B cell (primary cell): ENCODE measurements around the gene SLC16A12. TPM values are rescaled to one million over a fixed set of nuclear protein-coding genes. Genes with fewer than 3 reads are reported as not detected.

Source experiments
- ATAC-seq: fragments of 200-7000 bp; cut with Tn5 transposase; one replicate; pipeline ENCODE4 v1.10.0; 2021; ENCODE audit warnings: low read depth, mild to moderate bottlenecking, moderate number of reproducible peaks, moderate library complexity
- CTCF ChIA-PET: fragments of 350-600 bp; sonication (Branson Sonifier 250); formaldehyde crosslinking; loops from one replicate; lab custom pipeline; 2021; ENCODE audit warnings: antibody characterized with exemption, inconsistent platforms; lab: Charles Lee
- POLR2A ChIA-PET: fragments of 350-600 bp; sonication (Branson Sonifier 250); formaldehyde crosslinking; loops from one replicate; lab custom pipeline; 2021; ENCODE audit warnings: antibody characterized with exemption; lab: Charles Lee
- DNase-seq: peaks from one replicate; pipeline ENCODE4 v3.0.0; 2013
- H2AFZ ChIP-seq: 2 replicates; pipeline ENCODE4 v1.6.1; 2012; ENCODE audit warnings: mild to moderate bottlenecking, low read depth, low read length; ENCODE audit not compliant: insufficient read depth, poor library complexity, severe bottlenecking
- H3K27ac ChIP-seq, 2 donors: 1 replicate in 1 of 2; 2 replicates in 1 of 2; pipeline ENCODE4 v1.5.1; 2012 to 2013; ENCODE audit warnings: low read length in 2 of 2, mild to moderate bottlenecking in 2 of 2, moderate library complexity in 1 of 2
- H3K27me3 ChIP-seq, 4 experiments: fragments of 200-600 bp in 1 of 4; sonication (generic) in 1 of 4; replicated peaks in 1 of 4; 1 replicate in 2 of 4; 2 replicates in 2 of 4; pipeline versions ENCODE4 v1.6.1 to v1.7.0; 2013 to 2016; ENCODE audit warnings: low read length in 3 of 4, mild to moderate bottlenecking in 2 of 4, mixed read lengths in 1 of 4, moderate library complexity in 1 of 4; ENCODE audit not compliant: insufficient read depth in 4 of 4, control insufficient read depth in 3 of 4; ENCODE audit errors: control extremely low read depth in 1 of 4
- H3K36me3 ChIP-seq, 2 experiments: replicated peaks in 1 of 2; 1 replicate in 1 of 2; 2 replicates in 1 of 2; pipeline versions ENCODE4 v1.6.1 to v1.7.1; 2013; ENCODE audit warnings: low read length in 1 of 2; ENCODE audit not compliant: insufficient read depth in 2 of 2, control insufficient read depth in 1 of 2; ENCODE audit errors: control extremely low read depth in 1 of 2, extremely low read depth in 1 of 2
- H3K4me1 ChIP-seq, 2 donors: fragments of 200-600 bp in 1 of 2; sonication (generic) in 1 of 2; 1 replicate in 1 of 2; 2 replicates in 1 of 2; pipeline versions ENCODE4 v1.5.1 to v1.6.1; 2013 to 2017; ENCODE audit warnings: low read length in 2 of 2; ENCODE audit not compliant: control insufficient read depth in 2 of 2, insufficient read depth in 2 of 2
- H3K4me2 ChIP-seq: replicated peaks from 2 replicates; pipeline ENCODE3; 2012; ENCODE audit warnings: mild to moderate bottlenecking, low read depth, low read length; ENCODE audit not compliant: poor library complexity, severe bottlenecking
- H3K4me3 ChIP-seq, 5 experiments: fragments of 200-600 bp in 1 of 5; sonication (generic) in 1 of 5; 1 replicate in 3 of 5; 2 replicates in 2 of 5; pipeline versions ENCODE4 v1.5.1 to v1.7.0; 2011 to 2016; ENCODE audit warnings: low read length in 4 of 5, mild to moderate bottlenecking in 4 of 5, low read depth in 2 of 5, control low read depth in 1 of 5, moderate library complexity in 1 of 5; ENCODE audit not compliant: insufficient read depth in 1 of 5; ENCODE audit errors: control extremely low read depth in 1 of 5, extremely low read depth in 1 of 5
- H3K79me2 ChIP-seq: fragments of 200-600 bp; sonication (generic); one replicate; pipeline ENCODE4 v1.6.0; 2016; ENCODE audit warnings: low read length; ENCODE audit not compliant: control insufficient read depth, insufficient read depth
- H3K9ac ChIP-seq: fragments of 200-600 bp; sonication (generic); 2 replicates; pipeline ENCODE4 v1.6.1; 2017; ENCODE audit warnings: mild to moderate bottlenecking, low read length, moderate library complexity
- H3K9me3 ChIP-seq, 3 donors: one replicate each; pipeline versions ENCODE4 v1.6.1 to v1.7.1; 2013; ENCODE audit warnings: low read length in 2 of 3; ENCODE audit not compliant: control insufficient read depth in 2 of 3, insufficient read depth in 1 of 3; ENCODE audit errors: control extremely low read depth in 1 of 3
- H4K20me1 ChIP-seq: 2 replicates; pipeline ENCODE4 v1.6.0; 2012; ENCODE audit warnings: mild to moderate bottlenecking, low read length; ENCODE audit not compliant: insufficient read depth, control insufficient read depth, poor library complexity, severe bottlenecking
- H3K27ac Mint-ChIP-seq: one replicate; pipeline ENCODE4 v1.8.0; 2021; ENCODE audit warnings: mixed read lengths
- H3K27me3 Mint-ChIP-seq: one replicate; pipeline ENCODE4 v1.8.0; 2021; ENCODE audit warnings: mixed read lengths
- H3K4me1 Mint-ChIP-seq: one replicate; pipeline ENCODE4 v1.8.0; 2021; ENCODE audit warnings: mixed read lengths
- H3K4me3 Mint-ChIP-seq: one replicate; pipeline ENCODE4 v1.8.0; 2021; ENCODE audit warnings: mixed read lengths
- H3K9me3 Mint-ChIP-seq: one replicate; pipeline ENCODE4 v1.8.0; 2022; ENCODE audit warnings: mixed read lengths; ENCODE audit not compliant: insufficient read depth
- EZH2 ChIP-seq: IDR thresholded peaks from 2 replicates; pipeline ENCODE4 v1.6.1; 2012; ENCODE audit warnings: borderline replicate concordance, low read depth, mild to moderate bottlenecking, moderate library complexity, low read length; ENCODE audit not compliant: insufficient read depth, poor library complexity, severe bottlenecking
- WGBS: methylation state at CpG from one replicate; pipeline ENCODE4 v1.1.5; 2013; ENCODE audit warnings: missing lambda C conversion rate; ENCODE audit not compliant: insufficient coverage; 5-methylcytosine and 5-hydroxymethylcytosine counted together
- intact Hi-C: fragments of 100-400 bp; cut with micrococcal nuclease; formaldehyde crosslinking; loops from one replicate; pipeline ENCODE4 v1.10.0; 2022
- polyA plus RNA-seq: library from polyadenylated mRNA; depleted of rRNA; stranded (reverse); fragments of >200 nt; gene quantifications from 2 replicates; pipeline ENCODE4 v1.2.3, GENCODE V29; 2012
- total RNA-seq, 2 donors: library from RNA; stranded (reverse); fragments of 120-200 nt in 1 of 2; gene quantifications; 1 replicate in 1 of 2; 2 replicates in 1 of 2; pipeline versions ENCODE4 v1.2.3 to v1.2.4, GENCODE V29; 2013 to 2022
- TF ChIP-seq, protein P1 (sequence below): fragments of 200-600 bp; IDR thresholded peaks from one replicate; pipeline ENCODE4 v1.8.0; 2022; ENCODE audit warnings: antibody characterized with exemption, mild to moderate bottlenecking

SLC16A12 gene
- total and polyA plus RNA-seq, 2 donors (not counting 1 experiment from before 2014, with no cell fraction given) = not detected

DNA sequence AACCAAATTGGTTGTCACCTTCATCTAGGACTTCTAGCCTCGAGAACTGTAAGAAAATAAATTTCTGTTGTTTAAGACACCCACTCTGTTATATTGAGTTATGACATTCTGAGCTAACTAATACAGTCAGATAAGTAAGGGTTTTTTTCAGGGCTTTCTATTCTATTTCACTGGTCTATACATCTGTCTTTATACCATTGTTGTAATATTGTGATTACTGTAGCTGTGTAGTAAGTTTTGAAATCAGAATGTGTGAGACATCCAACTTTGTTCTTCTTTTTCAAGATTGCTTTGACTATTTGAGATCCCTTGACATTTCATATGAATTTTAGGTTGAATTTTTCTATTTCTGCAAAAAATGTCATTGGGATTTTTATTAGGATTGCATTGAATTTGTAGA lies 135.4 kb downstream of the SLC16A12 start:
- ATAC-seq (no peak), DNase-seq (no peak)
- WGBS = no CpG with 5 or more reads among the region's 1 CpG
- ChIA-PET POLR2A (no interaction called here), CTCF (interaction anchor here (1.4 kb wide), 1 partner anchor 19 kb away, joined by 4 read pairs; no protein-coding TSS in a partner anchor)
- no peak overlapping the region for H3K4me3 Mint-ChIP-seq
- TF ChIP-seq, protein P1, sequence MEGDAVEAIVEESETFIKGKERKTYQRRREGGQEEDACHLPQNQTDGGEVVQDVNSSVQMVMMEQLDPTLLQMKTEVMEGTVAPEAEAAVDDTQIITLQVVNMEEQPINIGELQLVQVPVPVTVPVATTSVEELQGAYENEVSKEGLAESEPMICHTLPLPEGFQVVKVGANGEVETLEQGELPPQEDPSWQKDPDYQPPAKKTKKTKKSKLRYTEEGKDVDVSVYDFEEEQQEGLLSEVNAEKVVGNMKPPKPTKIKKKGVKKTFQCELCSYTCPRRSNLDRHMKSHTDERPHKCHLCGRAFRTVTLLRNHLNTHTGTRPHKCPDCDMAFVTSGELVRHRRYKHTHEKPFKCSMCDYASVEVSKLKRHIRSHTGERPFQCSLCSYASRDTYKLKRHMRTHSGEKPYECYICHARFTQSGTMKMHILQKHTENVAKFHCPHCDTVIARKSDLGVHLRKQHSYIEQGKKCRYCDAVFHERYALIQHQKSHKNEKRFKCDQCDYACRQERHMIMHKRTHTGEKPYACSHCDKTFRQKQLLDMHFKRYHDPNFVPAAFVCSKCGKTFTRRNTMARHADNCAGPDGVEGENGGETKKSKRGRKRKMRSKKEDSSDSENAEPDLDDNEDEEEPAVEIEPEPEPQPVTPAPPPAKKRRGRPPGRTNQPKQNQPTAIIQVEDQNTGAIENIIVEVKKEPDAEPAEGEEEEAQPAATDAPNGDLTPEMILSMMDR = no peak
- TF ChIP-seq EZH2 = no peak
- no peaks in the 10 kb centered on the region for H3K27me3 ChIP-seq
- no peak overlapping the region for H3K27ac ChIP-seq
- intact Hi-C loops = no loop called here
- no peak overlapping the region for H3K4me2 ChIP-seq
- no peaks in the 10 kb centered on the region for H4K20me1 ChIP-seq
- no peaks in the 10 kb centered on the region for H3K9me3 ChIP-seq
- H3K36me3 ChIP-seq = peaks cover 0 to 7% of the 10 kb centered on the region in 2 experiments
- H3K4me3 ChIP-seq = no peak overlapping the region
- no peaks in the 10 kb centered on the region for H3K27me3 Mint-ChIP-seq
- H3K79me2 ChIP-seq = peaks cover 14% of the 10 kb centered on the region
- H2AFZ ChIP-seq = no peak overlapping the region
- no peak overlapping the region for H3K27ac Mint-ChIP-seq
- no peaks in the 10 kb centered on the region for H3K4me1 ChIP-seq
- H3K9me3 Mint-ChIP-seq = no peaks in the 10 kb centered on the region
- H3K9ac ChIP-seq = no peak overlapping the region
- peaks cover 3% of the 10 kb centered on the region for H3K4me1 Mint-ChIP-seq

DNA sequence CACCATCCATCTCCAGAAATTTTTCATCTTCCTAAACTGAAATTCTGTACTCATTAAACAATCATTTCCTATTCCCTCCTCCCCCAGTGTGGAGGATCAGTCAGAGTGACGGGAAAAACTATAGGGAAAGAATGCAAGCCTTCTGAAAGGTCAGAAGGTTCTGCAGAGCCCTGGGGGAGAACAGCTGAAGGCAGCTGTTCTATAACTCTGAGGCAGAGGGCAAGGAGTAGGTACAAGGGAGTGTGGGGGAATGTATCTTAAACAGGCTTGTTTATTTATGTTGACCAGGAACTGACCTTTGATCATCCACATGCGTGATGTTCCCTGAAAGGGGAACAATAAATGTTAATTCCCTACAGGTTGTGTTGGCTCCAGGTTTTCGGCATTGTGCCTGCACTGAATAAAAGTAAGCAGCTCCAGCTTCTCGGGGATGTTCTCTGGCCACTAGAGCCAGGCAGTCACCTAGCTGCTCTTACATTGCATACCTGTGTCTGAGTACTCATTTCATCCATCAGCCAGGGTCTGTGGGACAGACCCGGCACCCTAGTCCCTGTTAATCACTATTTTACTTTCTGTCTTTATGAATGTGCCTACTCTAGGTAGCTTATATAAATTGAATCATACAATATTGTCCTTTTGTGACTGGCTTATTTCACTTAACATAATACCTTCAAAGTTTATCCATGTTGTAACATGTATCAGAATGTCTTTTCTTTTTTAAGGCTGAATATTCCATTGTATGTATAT lies 137.2 kb downstream of the SLC16A12 start:
- CTCF ChIA-PET = no interaction called here
- H3K27me3 Mint-ChIP-seq = no peaks in the 10 kb centered on the region
- ATAC-seq = no peak
- peaks cover 14% of the 10 kb centered on the region for H3K4me1 Mint-ChIP-seq
- no peaks in the 10 kb centered on the region for H3K9me3 Mint-ChIP-seq
- Histone ChIP-seq H3K27me3 (no peaks in the 10 kb centered on the region), H3K27ac (no peak overlapping the region), H3K9ac (no peak overlapping the region), H4K20me1 (no peaks in the 10 kb centered on the region), H3K36me3 (peaks cover 0 to 7% of the 10 kb centered on the region in 2 experiments), H3K4me3 (no peak overlapping the region), H3K79me2 (peaks cover 24% of the 10 kb centered on the region), H3K4me2 (no peak overlapping the region), H3K9me3 (no peaks in the 10 kb centered on the region), H3K4me1 (peaks cover 6 to 9% of the 10 kb centered on the region in 2 donors), H2AFZ (no peak overlapping the region)
- no peak overlapping the region for H3K4me3 Mint-ChIP-seq
- DNase-seq = no peak
- intact Hi-C loops = no loop called here
- no peak overlapping the region for H3K27ac Mint-ChIP-seq
- WGBS = 92% methylated on average over 4 of the region's 5 CpGs
- POLR2A ChIA-PET = interaction anchor here (1.1 kb wide), 1 partner anchor 16 kb away, joined by 4 read pairs; the partner anchor contains the start of gene IFIT5
- TF ChIP-seq, protein P1 = no peak
- TF ChIP-seq EZH2 = no peak
